SH-SY5Y (cell line): Measurements from ENCODE around the gene TCF25.

Source experiments
- GATA2 ChIP-seq: IDR thresholded peaks from 2 replicates; pipeline ENCODE4 v1.6.1; 2011; ENCODE audit warnings: mild to moderate bottlenecking, low read depth, low read length
- GATA3 ChIP-seq: IDR thresholded peaks from 2 replicates; pipeline ENCODE4 v1.6.1; 2011; ENCODE audit warnings: low read depth, mild to moderate bottlenecking, low read length, moderate library complexity

Gene TCF25

GRCh38 chr16:89918453-89919347, 45.3 kb downstream of the TCF25 start, which contains the start of gene MC1R:
Gene MC1R (plus strand): TSS chr16:89918862. CDS start chr16:89919259, 397 bp downstream.
- TF ChIP-seq GATA2: no peak
- no peak for TF ChIP-seq GATA3

DNA sequence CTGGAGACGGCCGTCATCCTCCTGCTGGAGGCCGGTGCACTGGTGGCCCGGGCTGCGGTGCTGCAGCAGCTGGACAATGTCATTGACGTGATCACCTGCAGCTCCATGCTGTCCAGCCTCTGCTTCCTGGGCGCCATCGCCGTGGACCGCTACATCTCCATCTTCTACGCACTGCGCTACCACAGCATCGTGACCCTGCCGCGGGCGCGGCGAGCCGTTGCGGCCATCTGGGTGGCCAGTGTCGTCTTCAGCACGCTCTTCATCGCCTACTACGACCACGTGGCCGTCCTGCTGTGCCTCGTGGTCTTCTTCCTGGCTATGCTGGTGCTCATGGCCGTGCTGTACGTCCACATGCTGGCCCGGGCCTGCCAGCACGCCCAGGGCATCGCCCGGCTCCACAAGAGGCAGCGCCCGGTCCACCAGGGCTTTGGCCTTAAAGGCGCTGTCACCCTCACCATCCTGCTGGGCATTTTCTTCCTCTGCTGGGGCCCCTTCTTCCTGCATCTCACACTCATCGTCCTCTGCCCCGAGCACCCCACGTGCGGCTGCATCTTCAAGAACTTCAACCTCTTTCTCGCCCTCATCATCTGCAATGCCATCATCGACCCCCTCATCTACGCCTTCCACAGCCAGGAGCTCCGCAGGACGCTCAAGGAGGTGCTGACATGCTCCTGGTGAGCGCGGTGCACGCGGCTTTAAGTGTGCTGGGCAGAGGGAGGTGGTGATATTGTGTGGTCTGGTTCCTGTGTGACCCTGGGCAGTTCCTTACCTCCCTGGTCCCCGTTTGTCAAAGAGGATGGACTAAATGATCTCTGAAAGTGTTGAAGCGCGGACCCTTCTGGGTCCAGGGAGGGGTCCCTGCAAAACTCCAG, 46.4 kb downstream of the TCF25 start:
- TF ChIP-seq GATA2 (no peak), GATA3 (no peak)

DNA sequence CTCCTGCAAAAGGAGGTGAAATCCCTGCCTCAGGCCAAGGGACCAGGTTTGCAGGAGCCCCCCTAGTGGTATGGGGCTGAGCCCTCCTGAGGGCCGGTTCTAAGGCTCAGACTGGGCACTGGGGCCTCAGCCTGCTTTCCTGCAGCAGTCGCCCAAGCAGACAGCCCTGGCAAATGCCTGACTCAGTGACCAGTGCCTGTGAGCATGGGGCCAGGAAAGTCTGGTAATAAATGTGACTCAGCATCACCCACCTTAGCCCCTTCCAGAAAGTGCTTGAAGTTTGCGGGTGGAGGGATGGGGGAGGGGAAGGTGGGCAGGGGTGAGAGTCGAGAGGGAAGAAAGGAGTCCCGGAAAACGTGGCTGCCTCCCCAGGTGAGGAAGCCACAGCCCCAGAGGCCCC, 47.3 kb downstream of the TCF25 start:
- no peak for TF ChIP-seq GATA3
- TF ChIP-seq GATA2: no peak

DNA sequence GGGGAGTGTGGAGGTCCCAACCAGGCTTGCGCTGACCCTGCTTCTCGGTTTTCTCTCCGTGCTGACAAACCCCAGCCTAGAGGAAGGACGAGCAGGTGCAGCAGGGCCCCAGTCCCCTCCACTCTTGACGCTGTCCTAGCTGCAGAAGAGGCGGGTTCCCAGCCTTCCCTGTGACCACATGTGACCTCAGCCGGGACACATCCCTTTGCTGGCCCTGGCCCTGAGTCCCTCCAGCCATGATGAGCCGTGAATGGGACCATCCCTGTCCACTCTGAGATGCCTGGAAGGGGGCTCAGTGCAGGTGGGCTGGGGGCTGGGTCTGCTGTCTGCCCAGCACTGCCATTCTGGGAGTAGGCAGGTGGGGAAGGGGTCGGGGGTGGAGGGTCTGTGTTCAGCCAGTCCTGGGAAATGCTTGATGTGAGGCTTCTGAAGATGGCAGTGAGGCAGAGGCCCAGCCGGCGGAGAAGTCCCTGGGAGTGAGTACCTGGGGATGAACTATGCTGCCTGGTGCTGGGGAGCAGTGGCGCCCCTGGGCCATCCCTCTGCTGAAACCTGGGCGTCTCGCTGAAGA, 47.8 kb downstream of the TCF25 start:
- TF ChIP-seq GATA3 (no peak), GATA2 (no peak)

DNA sequence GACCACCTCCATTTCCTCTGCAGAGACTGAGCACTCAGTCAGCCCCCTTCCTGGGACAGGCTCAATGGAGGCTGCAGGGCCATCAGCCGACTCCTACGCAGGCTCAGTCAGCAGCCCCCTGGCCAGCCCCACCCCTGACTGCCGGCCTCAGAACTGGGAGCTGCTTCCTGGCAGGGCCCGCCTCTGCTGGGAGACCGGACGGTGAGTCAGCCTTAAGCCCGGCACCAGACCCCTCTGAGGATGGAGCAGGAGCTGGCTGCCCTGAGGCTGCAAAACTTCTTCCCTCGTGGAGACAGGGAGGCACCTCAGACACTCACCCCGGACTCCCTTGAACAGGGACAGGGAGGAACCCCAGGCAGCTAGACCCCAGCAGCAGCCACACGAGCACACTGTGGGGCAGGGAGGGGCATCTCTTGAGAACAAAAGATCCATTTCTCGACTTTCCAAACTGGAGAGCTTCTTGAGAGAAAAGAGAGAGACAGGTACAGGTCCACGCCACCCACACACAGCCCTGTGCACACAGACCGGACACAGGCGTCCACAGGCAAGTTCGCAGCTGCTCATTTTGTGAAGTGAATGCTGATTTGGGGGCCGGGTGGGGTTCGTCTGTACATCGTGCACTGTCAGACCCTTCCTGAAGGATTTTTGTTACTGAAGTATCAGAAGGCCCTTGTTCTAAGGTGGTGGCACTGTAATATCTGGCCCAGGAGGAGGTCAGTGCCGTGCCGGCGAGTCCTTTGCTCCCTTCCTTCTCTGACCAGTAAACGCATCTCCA, 48.5 kb downstream of the TCF25 start:
- TF ChIP-seq GATA2 (no peak), GATA3 (no peak)

- no peak for TF ChIP-seq GATA2
- no peak for TF ChIP-seq GATA3
Observed at GRCh38 chr16:89922477-89922883, 49.1 kb downstream of the TCF25 start.

DNA sequence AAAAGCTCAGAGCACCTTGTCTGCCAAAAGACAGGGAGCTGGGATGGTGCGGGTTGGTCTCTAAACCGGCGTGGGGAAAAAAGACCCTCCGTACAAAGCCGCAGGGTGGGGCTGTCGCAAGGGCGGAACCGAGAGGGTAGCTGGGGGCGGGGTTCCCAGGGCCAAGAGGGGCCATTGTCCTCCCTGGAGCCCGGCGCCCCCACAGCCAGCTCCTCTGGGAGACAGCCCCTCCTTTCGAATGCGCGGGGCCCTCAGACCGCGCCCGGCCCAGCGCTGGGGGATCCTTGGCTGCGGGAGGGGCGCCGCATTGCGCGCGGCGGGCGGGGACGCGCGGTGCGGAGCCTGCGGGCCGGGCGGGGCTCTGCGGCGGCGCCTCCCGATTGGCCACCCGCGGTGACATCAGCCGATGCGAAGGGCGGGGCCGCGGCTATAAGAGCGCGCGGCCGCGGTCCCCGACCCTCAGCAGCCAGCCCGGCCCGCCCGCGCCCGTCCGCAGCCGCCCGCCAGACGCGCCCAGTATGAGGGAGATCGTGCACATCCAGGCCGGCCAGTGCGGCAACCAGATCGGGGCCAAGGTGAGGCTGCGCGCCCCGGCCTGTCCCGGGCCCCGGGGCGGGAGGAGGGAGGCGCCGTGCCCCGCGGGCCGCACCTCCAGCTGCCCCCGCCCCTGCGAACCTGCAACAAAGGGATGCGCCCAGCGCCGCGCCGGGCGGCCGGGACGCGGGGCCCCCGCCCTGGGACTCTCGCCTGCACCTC, 49.7 kb downstream of the TCF25 start, which contains the start of gene TUBB3:
TUBB3 (plus strand) TSS at position 459 of the 756 bp plus-strand sequence; CDS start at position 519, 60 bp downstream.
- TF ChIP-seq GATA2 (0 out of 2 replicates have a peak, but pooled peaks have one; percentile 7), GATA3 (no peak)

DNA sequence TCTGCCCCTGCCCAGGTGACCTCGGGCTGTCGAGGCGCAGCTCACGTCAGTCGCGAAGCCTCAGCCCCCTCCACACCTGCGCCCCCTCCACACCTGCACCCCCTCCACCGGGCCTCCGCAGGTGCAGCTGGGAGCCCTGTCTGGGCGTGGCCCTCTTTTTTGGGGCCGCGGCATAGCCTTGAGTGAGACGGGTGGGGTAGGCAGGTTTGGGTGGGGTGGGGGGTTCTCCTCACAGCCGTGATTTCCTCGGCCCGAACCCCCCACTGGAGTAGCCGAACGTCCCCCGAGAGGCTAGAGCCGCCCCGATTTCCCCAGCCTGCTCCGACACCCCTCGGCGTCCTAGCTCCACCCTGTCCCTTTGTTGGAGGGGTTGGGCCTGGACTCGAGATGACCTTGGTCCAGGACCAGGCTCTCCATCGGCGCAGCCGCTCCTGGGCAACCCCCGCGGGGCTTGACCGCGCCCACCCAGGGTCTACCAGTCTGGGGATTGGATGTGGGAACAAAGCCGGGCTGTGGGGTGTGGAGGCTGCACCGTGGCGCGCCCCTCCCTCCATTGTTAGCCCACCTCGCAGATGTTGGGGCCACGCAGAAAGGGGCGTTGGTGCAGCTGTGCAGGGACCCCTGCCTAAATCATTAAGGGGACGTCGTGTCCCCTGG, 50.4 kb downstream of the TCF25 start:
- TF ChIP-seq GATA2 (no peak), GATA3 (no peak)

GRCh38 chr16:89924297-89924924, 51.0 kb downstream of the TCF25 start:
- TF ChIP-seq GATA3: no peak
- TF ChIP-seq GATA2: no peak

DNA sequence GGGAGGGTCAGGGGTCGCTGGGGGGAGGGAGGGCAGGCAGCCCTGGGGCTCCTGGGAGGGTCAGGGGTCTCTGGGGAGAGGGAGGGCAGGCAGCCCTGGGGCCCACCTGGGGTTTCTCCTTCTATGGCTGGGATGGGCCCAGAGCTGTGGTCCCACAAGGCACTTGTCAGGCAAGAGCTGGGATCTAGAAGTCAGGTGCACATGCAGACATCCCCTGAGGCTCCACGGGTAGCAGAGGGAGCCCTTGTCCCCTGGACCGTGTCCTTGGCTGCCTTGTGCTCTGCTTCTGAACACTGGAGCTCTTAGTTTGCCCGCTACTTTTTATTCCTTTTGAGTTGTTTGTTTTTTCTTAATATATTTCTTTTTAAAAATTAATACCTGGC, 51.5 kb downstream of the TCF25 start:
- TF ChIP-seq GATA2 (no peak), GATA3 (no peak)

- TF ChIP-seq GATA2 (no peak), GATA3 (no peak)
Observed at GRCh38 chr16:89925596-89926079, 52.2 kb downstream of the TCF25 start.
